Measurements from ENCODE around the gene TUBGCP6. TPM values are rescaled to one million over a fixed set of nuclear protein-coding genes. Genes with fewer than 3 reads are reported as not detected.
A peak's percentile ranks its signal among the peaks of the same experiment; 100 is the strongest.

TUBGCP6 gene
- total RNA-seq, 1 donor from 2014 or later, result 32.2 TPM

DNA sequence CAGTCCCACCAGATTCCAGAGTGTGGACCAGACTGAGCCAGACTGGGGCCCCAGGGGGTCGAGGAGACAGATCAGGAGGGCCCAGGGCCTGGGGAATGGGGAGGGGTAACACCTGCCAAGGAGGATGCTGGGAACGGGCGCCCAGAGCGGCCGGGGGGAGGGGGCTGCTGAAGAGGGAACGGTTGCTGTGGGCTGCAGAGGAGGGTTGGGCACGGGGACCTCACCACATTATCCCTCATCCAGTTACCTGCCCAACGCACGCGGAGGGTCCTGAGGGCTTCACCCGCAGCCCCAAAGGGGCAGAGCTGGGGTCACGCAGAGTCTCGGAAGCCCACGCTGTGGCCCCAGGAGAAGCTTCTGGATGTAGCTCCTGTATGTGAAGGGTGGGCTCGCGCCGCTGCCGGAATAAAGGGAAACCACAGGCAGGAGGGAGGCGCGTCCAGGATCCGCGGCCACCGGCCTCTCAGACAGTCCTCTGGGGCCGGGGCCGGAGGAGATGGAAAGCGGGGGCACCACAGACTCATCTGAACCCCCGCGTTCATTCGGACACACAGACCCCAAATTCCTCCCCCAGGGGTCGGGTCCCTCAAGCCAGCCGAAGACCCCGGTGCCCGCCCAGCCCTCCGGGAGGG lies 44.9 kb downstream of the TUBGCP6 start:
- Mint-ChIP-seq H3K36me3 (ENCODE audit: low read depth) (peaks cover 6% of the 10 kb centered on the region), H3K9me3 (ENCODE audit: low read depth) (no peaks in the 10 kb centered on the region), H3K4me1 (ENCODE audit: low read depth) (peaks cover 18% of the 10 kb centered on the region), H3K27ac (ENCODE audit: unreplicated experiment) (peak overlapping the region; percentile 2), H3K27me3 (ENCODE audit: low read depth) (no peaks in the 10 kb centered on the region), H3K4me3 (ENCODE audit: unreplicated experiment) (peak overlapping the region; percentile 68)
- no peak for DNase-seq (ENCODE audit: low spot score)
- TF ChIP-seq, protein P1, sequence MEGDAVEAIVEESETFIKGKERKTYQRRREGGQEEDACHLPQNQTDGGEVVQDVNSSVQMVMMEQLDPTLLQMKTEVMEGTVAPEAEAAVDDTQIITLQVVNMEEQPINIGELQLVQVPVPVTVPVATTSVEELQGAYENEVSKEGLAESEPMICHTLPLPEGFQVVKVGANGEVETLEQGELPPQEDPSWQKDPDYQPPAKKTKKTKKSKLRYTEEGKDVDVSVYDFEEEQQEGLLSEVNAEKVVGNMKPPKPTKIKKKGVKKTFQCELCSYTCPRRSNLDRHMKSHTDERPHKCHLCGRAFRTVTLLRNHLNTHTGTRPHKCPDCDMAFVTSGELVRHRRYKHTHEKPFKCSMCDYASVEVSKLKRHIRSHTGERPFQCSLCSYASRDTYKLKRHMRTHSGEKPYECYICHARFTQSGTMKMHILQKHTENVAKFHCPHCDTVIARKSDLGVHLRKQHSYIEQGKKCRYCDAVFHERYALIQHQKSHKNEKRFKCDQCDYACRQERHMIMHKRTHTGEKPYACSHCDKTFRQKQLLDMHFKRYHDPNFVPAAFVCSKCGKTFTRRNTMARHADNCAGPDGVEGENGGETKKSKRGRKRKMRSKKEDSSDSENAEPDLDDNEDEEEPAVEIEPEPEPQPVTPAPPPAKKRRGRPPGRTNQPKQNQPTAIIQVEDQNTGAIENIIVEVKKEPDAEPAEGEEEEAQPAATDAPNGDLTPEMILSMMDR (IDR thresholded peaks at IDR 0.05), result no peak

DNA sequence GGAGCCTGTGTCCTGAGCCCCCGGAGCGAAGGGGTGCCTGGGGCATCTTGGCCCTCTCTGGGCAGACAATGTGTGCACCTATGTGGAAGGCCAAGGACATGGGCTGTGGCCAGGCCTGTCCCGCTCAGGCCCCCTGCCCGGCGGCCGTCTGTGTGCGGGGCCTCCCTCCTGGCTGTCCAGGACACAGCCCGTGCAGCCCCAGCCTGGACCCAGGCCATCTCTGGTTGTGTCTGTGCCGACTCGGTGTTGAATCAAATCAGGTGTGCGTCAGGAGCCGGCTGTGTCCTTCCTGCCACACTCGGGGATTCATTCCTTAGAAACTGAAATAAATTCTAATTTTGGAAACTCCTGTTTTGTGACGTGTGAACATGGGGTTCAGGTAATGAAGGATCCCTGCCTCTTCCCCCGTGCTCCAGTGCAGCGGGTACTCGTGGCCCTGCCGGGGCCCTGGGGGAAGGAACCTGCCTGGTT lies 45.5 kb downstream of the TUBGCP6 start:
- peak overlapping the region; percentile 68 for H3K4me3 Mint-ChIP-seq (ENCODE audit: unreplicated experiment)
- no peak for DNase-seq (ENCODE audit: low spot score)
- peaks cover 18% of the 10 kb centered on the region for H3K4me1 Mint-ChIP-seq (ENCODE audit: low read depth)
- no peaks in the 10 kb centered on the region for H3K27me3 Mint-ChIP-seq (ENCODE audit: low read depth)
- no peaks in the 10 kb centered on the region for H3K9me3 Mint-ChIP-seq (ENCODE audit: low read depth)
- TF ChIP-seq, protein P1 (IDR thresholded peaks at IDR 0.05), result no peak
- peaks cover 3% of the 10 kb centered on the region for H3K36me3 Mint-ChIP-seq (ENCODE audit: low read depth)
- H3K27ac Mint-ChIP-seq (ENCODE audit: unreplicated experiment), result peak overlapping the region; percentile 2

DNA sequence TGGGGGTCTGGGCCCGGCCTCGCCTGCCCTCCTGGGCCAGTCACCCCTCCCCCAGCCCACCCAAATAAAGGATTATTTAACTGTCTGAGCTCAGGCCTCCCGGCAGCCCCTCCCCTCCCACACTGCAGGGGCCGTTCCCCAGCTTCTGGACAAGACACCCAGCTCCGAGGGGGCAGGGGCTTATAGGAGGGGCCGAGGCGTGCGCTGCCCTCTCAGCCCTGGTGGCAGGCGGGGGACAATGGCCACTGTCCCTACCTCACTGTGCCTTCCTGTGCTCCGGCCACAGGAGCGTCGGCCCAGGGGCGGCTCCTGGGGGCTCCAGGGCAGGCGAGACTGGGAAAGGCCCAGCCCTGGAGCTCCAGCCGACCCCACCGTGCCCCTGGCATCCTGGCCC lies 46.2 kb downstream of the TUBGCP6 start:
- no peak for DNase-seq (ENCODE audit: low spot score)
- TF ChIP-seq, protein P1 (IDR thresholded peaks at IDR 0.05), result no peak
- H3K9me3 Mint-ChIP-seq (ENCODE audit: low read depth), result no peaks in the 10 kb centered on the region
- peaks cover 18% of the 10 kb centered on the region for H3K4me1 Mint-ChIP-seq (ENCODE audit: low read depth)
- H3K27me3 Mint-ChIP-seq (ENCODE audit: low read depth), result no peaks in the 10 kb centered on the region
- H3K27ac Mint-ChIP-seq (ENCODE audit: unreplicated experiment), result no peak overlapping the region
- no peak overlapping the region for H3K4me3 Mint-ChIP-seq (ENCODE audit: unreplicated experiment)
- H3K36me3 Mint-ChIP-seq (ENCODE audit: low read depth), result peaks cover 3% of the 10 kb centered on the region

DNA sequence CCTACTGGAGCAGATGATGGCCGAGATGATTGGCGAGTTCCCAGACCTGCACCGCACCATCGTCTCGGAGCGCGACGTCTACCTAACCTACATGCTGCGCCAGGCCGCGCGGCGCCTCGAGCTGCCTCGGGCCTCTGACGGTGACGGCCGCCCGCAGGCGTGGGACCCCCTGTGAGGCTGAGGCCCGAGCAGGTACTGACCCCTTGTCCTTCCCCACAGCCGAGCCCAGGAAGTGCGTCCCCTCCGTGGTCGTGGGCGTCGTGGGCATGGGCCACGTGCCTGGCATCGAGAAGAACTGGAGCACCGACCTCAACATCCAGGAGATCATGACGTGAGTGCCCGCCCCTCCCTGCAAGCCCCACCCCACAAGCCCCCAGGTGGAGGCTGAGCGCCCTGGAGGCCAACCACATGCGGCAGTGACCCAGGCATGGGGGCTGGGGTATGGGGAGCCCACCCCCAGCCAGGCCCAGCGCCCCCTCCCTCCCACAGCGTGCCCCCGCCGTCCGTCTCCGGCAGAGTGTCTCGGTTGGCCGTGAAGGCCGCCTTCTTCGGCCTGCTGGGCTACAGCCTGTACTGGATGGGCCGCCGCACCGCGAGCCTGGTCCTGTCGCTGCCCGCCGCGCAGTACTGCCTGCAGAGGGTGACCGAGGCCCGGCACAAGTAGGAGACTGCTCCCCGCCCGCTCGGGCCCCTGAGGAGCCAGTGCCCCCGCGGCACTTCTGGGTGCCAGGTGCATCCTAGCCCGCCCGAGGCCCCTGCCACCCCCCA lies 46.8 kb downstream of the TUBGCP6 start:
- Mint-ChIP-seq H3K36me3 (ENCODE audit: low read depth) (no peaks in the 10 kb centered on the region), H3K4me3 (ENCODE audit: unreplicated experiment) (no peak overlapping the region), H3K27me3 (ENCODE audit: low read depth) (no peaks in the 10 kb centered on the region), H3K9me3 (ENCODE audit: low read depth) (no peaks in the 10 kb centered on the region), H3K27ac (ENCODE audit: unreplicated experiment) (no peak overlapping the region), H3K4me1 (ENCODE audit: low read depth) (peaks cover 18% of the 10 kb centered on the region)
- TF ChIP-seq, protein P1 (IDR thresholded peaks at IDR 0.05), result no peak
- no peak for DNase-seq (ENCODE audit: low spot score)

DNA sequence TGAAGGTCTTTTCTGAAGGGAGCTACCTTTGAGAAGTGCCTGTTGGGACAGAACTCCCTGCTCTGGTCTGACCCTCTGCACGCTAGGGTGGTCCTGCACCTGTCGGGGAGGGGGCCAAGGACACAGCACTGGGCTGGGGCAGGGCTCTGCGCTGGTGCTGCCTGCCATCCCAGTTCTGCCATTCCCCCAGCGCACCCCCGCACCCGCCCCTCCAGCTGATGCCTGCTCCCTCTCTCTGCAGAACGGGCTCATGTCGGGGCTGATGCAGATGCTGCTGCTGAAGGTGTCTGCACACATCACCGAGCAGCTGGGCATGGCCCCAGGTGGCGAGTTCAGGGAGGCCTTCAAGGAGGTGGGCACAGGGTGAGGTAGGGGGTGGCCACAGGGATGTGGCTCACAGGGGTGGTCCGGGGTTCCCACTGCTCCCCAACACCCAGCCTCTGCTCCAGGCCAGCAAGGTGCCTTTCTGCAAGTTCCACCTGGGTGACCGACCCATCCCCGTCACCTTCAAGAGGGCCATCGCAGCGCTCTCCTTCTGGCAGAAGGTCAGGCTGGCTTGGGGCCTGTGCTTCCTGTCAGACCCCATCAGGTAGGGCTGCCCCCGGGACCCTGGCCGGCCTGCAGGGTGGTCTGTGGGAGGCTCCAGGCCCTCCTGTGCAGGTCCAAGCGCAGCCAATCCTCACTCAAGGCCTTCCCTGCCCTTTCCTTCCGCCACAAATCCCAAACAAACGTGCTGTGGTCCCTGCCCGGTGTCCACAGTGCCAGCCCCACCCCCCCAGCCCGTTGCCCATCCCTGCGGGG lies 47.6 kb downstream of the TUBGCP6 start:
- Mint-ChIP-seq H3K4me1 (ENCODE audit: low read depth) (peaks cover 13% of the 10 kb centered on the region), H3K4me3 (ENCODE audit: unreplicated experiment) (no peak overlapping the region), H3K27me3 (ENCODE audit: low read depth) (no peaks in the 10 kb centered on the region), H3K36me3 (ENCODE audit: low read depth) (no peaks in the 10 kb centered on the region), H3K9me3 (ENCODE audit: low read depth) (no peaks in the 10 kb centered on the region), H3K27ac (ENCODE audit: unreplicated experiment) (no peak overlapping the region)
- TF ChIP-seq, protein P1 (IDR thresholded peaks at IDR 0.05), result no peak
- no peak for DNase-seq (ENCODE audit: low spot score)

Measured in chondrocyte (in vitro differentiated cells).